G401 (cell line): ENCODE measurements around the gene PER1. TPM values are rescaled to one million over a fixed set of nuclear protein-coding genes. Genes with fewer than 3 reads are reported as not detected.
"Not testable (repeated sequence)": the region's sequence is repeated elsewhere in the genome, so short reads cannot be mapped to it uniquely, and the experiment has no call there.

Experiments
- DNase-seq: peaks from one replicate; pipeline ENCODE4 v3.0.0-alpha.2; 2015; ENCODE audit warnings: low spot score
- in situ Hi-C: cut with HindIII; loops from 2 replicates; pipeline ENCODE4 v1.10.0; 2016; ENCODE audit warnings: low sequenced_read_pairs, mixed read lengths
- total RNA-seq: library from RNA; depleted of rRNA; stranded (reverse); fragments of >200 nt; shearing (Covaris generic); gene quantifications from 2 replicates; pipeline ENCODE4 v1.2.3, GENCODE V29; 2014; rRNA removed

The PER1 gene
- total RNA-seq, 1 experiment from 2014 or later, result 34.0 TPM

DNA sequence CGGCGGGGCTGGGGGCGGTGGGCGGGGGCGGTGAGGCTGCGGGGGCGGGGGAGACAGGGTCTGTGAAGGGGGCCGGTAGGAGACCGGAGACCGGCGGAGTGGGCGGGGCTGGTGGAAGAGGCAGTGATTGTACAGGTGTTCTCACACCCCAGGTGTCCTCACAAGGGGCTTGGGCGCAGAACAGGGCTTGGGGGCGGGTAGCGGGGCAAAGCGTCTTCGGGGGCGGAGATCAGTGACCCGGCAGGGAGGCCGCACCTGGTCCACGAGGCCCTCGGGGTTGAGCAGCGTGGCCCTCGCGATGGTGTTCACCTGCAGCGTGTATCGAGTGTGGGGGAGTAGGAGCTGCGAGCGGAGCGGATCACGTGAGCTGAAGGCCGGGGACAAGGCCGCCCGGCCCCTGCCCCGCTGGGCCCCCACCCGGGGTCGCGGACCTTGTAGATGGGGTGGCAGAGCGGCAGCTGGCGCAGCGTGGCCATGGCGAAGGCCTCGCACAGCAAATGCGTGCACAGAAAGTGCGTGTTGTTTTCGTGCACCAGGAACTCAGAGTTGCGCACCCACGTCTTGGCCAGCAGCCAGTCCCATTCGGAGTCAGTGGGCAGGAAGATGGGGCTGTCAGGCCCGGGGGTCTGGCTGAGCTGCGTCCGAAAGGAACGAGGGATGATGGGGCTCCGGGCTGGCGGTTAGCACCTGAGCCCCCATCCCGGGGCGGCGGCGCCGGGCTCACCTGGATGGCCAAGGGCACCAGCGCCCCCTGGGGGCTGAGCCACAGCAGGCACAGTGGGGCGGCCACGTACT, 42.3 kb downstream of the PER1 start:
- DNase-seq, result peak; percentile 56
- in situ Hi-C loops, result no loop called here

DNA sequence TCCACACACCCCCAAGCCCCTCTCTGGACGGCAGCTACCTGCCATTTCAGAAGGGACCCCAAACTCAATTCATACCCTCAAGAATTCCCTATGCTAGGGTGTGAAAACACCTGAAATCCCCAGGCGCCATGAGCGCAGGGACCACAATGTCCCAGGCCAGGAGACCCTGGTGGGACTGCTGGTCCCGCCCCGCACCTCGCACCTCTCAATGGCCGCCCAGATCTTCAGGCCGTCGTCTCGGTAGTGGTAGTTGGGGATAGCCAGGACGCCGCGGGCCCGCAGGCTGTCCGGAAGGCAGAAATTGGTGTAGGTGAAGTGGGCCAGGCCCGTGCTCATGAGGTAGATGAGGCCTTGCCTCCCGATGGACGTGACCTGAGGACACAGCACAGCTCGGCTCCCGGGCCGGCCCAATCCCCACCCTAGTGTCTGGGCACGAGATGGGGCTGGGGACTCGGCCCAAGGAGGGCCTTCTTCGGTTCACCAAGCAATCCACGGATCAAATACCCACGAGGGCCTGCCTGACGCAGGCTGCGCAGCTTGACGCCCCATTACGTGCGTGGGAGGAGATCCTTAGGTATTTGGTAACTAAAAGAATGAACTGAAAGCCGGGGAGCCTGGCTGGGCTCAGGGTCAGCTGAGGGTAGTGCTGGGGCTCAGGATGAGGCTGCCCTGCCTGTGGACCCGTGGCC, 43.1 kb downstream of the PER1 start:
- in situ Hi-C loops, result no loop called here
- no peak for DNase-seq

DNA sequence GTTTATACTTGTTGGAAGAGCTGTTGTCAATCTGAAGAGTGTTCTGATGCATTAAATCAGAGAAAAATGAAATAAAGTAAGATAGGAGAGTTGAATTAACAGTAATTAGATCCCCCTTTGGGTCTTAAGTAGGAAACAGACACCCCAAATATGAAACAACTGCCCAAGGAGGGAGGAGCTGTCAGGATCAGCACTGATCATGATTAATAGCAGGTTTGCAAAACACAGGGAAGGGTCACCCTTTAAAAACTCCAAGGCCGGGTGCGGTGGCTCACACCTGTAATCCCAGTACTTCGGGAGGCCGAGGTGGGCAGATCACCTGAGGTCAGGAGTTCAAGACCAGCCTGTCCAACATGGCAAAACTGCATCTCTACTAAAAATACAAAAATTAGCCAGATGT, 45.2 kb downstream of the PER1 start:
- DNase-seq, in situ Hi-C loops: not testable (repeated sequence)

DNA sequence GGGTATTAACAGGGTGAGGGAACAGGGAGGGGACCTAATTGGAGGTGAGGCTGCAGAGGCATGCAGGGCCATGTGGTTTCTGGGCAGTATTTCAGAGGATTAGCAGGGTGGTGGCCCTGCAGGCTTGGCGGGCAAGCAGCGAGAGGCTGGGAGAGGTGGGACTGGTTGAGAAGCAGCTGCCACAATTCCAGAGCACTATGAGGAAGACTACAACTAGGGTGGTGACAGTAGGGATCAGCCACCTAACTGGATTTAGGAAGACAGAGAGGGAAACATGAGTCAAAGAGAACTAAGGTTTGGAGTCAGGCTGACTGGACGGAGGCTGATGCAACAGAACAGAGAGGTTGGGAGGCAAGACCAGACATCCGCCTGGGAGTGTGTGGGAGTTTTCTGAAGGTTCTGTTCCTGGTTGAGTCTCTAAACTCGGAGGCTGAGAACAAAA, 46.2 kb downstream of the PER1 start:
- in situ Hi-C loops, result no loop called here
- DNase-seq, result no peak

DNA sequence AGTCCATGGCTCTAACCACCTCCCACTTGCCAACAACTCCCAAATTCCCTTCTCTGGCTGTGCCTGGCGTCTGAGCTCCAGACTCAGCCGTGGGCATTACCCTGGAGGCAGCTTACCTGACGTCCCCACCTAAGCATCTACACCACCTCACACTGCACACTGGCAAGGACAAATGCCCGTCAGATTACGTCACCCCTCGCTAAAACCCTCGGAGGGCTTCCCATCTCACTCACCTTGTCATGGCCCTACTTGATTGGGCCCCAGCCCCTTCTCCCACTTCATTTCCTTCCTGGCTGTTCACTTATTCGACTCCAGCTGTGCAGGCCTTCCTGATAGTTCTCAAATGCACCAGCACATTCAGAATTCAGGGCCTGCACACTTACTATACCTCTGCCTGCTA, 47.3 kb downstream of the PER1 start:
- in situ Hi-C loops, result loop anchor here (5.0 kb wide), 1 partner anchor 48 kb away; no protein-coding TSS in a partner anchor

DNA sequence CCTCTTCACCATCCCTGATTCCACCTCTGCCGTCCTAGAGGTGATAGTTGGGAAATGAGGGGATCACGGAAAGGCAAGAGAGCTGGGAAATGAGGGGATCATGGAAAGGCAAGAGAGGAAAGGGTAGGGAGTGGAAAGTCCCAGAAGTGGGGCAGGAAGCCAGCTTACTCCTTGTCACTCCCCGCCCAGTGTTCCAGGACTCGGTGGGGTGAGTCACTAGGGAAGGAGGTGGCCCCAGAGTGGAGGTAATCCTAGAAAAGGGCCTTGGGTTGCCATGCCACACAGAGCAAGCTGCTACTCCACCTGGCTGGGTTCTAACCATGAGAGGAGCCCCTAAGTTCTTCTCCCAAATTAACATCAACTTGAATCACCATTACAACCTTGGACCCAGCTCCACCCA, 48.7 kb downstream of the PER1 start:
- DNase-seq, result no peak
- in situ Hi-C loops, result loop anchor here (5.0 kb wide), 1 partner anchor 46 kb away; no protein-coding TSS in a partner anchor

More for the DNA sequence above, 47.3 kb downstream of the PER1 start:
- no peak for DNase-seq

DNA sequence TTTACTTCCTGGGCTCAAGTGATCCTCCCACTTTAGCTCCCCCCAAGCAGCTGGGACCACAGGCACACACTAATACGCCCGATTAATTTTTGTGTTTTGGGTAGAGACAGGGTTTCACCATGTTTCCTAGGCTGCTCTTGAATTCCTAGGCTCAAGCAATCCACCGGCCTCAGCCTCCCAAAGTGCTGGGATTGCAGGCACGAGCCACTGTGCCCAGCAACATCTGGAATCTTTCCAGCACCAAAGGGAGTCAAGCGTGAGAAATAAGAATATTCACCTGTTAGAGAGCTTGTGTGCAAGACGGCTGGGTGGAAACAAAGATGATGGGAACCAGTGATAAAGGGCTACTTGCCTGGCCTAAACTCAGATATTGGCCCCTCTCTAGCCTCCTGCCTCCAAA, 50.5 kb downstream of the PER1 start:
- in situ Hi-C loops, result loop anchor here (5.0 kb wide), 1 partner anchor 44 kb away; no protein-coding TSS in a partner anchor
- no peak for DNase-seq

DNA sequence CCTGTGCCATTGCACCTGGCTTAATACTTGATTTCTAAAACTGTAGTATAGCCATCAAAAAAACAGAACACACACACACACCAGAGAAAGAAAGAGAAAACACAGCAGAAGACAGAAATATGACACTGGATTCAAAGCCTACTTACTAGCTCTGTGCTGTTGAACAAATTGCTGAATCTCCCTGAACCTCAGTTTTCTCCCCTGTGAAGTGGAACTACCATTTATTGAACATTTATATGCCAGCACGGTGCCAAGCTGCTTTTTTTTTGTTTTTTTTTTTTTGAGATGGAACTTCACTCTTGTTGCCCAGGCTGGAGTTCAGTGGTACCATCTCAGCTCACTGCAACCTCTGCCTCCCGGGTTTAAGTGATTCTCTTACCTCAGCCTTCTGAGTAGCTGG, 51.4 kb downstream of the PER1 start:
- DNase-seq, result no peak
- in situ Hi-C loops, result loop anchor here (5.0 kb wide), 1 partner anchor 43 kb away; no protein-coding TSS in a partner anchor

DNA sequence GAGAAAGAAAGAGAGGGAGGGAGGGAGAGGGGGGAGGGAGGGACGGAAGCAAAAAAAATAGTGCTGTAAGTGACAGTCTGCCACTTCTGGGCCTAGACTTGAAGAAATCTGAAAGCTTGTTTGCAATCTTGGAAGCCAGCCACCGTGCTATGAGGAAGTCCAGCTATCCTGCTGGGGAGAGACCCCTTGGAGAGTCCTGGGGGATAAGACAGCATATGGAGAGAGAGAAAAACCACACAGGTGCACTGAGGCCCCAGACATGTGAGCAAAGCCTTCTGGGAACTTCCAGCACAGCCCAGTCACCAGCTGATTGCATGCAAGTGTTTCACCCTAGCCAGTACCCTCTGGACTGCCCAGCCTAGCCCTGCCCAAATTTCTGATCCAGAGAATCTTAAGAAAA, 52.1 kb downstream of the PER1 start:
- DNase-seq, result no peak
- in situ Hi-C loops, result loop anchor here (5.0 kb wide), 1 partner anchor 43 kb away; no protein-coding TSS in a partner anchor

DNA sequence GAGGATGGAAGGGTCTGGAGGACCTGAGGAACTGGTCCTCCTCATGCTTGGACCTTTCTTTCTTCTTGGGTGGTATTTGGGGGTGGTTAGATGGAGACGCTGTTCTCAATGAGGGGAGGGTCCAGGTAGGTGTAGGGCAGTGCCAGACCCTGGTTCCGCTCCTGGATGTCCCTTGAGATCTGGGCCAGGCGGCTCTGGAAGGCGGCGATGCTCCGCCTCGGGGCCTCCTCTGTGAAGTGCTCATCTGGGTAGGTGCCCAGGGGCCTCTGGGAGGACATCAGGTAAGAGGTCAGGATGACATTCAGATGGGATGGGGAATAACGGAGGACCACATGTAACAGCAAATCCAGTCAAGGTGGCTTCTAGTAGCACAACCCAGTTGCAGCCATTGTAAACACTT, 55.7 kb downstream of the PER1 start:
- in situ Hi-C loops, result no loop called here

DNA sequence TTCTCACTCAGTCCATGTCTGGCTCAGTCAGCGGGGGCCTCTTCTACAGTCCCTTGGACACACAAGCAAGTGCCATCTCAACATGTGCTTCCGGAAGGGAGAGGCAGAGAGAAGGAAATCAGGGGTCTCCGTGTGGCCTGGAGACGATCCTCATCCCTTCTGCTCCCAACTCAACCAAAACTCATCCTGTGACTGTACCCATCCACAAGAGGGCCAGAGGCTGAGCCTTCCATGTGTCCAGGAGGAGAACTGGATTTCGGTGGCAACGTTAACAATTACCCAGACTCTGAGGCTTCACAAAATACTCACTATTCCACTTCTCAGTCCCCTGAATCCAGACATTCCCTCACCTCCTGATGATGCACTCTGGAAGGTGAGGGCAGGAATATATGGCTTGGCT, 56.8 kb downstream of the PER1 start:
- in situ Hi-C loops, result no loop called here
- DNase-seq, result no peak

More for the DNA sequence above, 55.7 kb downstream of the PER1 start:
- no peak for DNase-seq

DNA sequence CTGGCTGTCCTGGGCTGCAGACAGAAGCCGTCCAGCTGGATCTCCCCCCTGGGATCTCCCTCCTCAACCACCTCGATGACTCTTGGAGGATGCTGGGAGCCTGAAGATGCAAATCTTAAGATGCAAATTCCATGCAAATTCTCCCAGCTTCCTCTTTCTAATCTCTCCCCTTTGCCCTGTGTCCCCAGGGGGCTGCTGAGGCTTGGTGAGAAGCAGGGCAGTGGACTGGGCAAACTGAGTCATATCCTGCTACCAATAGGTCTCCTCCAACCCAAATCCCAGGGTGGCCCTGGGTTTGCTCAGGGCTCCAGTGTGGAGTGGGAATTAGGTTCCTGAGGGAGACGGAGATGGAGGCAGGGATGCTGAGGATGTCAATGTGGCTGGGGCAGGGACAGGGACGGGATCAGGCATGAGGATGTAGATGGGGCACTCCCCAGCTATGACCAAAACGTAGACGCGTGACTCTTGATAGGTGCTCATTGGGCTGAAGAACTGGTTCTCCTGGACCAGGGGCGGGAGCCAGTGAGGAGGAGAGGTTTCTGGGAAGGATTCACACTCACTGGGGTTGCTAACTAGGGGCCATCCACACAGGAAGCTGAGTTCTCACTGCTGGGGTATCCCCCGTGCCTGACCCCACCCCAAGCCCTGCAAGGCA, 61.0 kb downstream of the PER1 start:
- DNase-seq, result no peak
- in situ Hi-C loops, result no loop called here

Other genes with a start within 250 kb of the PER1 start
- gene RNF227, start 236.1 kb downstream of the PER1 start, total RNA-seq, result 3.5 and 16.7 TPM in 2 replicates
- 0.49 TPM in 1 of 2 replicates, not detected in the other for gene KCNAB3, start 222.5 kb downstream of the PER1 start, total RNA-seq
- gene TRAPPC1, start 220.5 kb downstream of the PER1 start, total RNA-seq, result 6.1 and 7.8 TPM in 2 replicates
- gene CNTROB, start 220.2 kb downstream of the PER1 start, total RNA-seq, result 25.4 and 29.3 TPM in 2 replicates
- gene GUCY2D, start 149.8 kb downstream of the PER1 start, total RNA-seq, result 0.06 TPM in 1 of 2 replicates, not detected in the other
- gene ALOX15B, start 113.3 kb downstream of the PER1 start, total RNA-seq, result not detected in 2 replicates
- gene ALOX12B, start 64.7 kb downstream of the PER1 start, total RNA-seq, result not detected in 2 replicates
- 0.85 TPM in 1 of 2 replicates, not detected in the other for gene ALOXE3, start 33.9 kb downstream of the PER1 start, total RNA-seq
- gene HES7, start 28.3 kb downstream of the PER1 start, total RNA-seq, result 1.1 and 3.9 TPM in 2 replicates
- 1.0 and 1.4 TPM in 2 replicates for gene VAMP2, start 10.5 kb upstream of the PER1 start, total RNA-seq
- 37.8 and 60.6 TPM in 2 replicates for gene TMEM107, start 24.0 kb upstream of the PER1 start, total RNA-seq
- 24.3 and 25.6 TPM in 2 replicates for gene BORCS6, start 37.8 kb upstream of the PER1 start, total RNA-seq
- 162 and 166 TPM in 2 replicates for gene AURKB, start 58.2 kb upstream of the PER1 start, total RNA-seq
- gene CTC1, start 95.7 kb upstream of the PER1 start, total RNA-seq, result 15.0 and 22.9 TPM in 2 replicates
- gene PFAS, start 96.9 kb upstream of the PER1 start, total RNA-seq, result 133 and 173 TPM in 2 replicates
- 54.4 and 65.3 TPM in 2 replicates for gene RANGRF, start 136.3 kb upstream of the PER1 start, total RNA-seq
- 0.68 and 1.7 TPM in 2 replicates for gene SLC25A35, start 143.0 kb upstream of the PER1 start, total RNA-seq
- 4.6 and 5.6 TPM in 2 replicates for gene ARHGEF15, start 157.8 kb upstream of the PER1 start, total RNA-seq
- not detected in 2 replicates for gene ODF4, start 187.4 kb upstream of the PER1 start, total RNA-seq
- gene RPL26, start 230.8 kb upstream of the PER1 start, total RNA-seq, result 3,963 and 5,110 TPM in 2 replicates
- 0.03 TPM in 1 of 2 replicates, not detected in the other for gene RNF222, start 245.4 kb upstream of the PER1 start, total RNA-seq